HG02870 (cell line): ENCODE data around the gene L3MBTL4.

ENCODE experiments used
- ATAC-seq: cut with Tn5 transposase; IDR thresholded peaks from one replicate; pipeline ENCODE4 v1.9.1; 2021; ENCODE audit warnings: mild to moderate bottlenecking, moderate library complexity; ENCODE audit not compliant: unreplicated experiment

L3MBTL4 gene

GRCh38 chr18:6001867-6002266, 412.8 kb downstream of the L3MBTL4 start:
- ATAC-seq: no peak

- peak; percentile 100 for ATAC-seq
Observed at GRCh38 chr18:5998907-5999306, 415.8 kb downstream of the L3MBTL4 start.

GRCh38 chr18:5998166-5998881, 416.4 kb downstream of the L3MBTL4 start:
- ATAC-seq: peak; percentile 35

GRCh38 chr18:5997361-5997760, 417.4 kb downstream of the L3MBTL4 start:
- ATAC-seq: no peak

- no peak for ATAC-seq
Observed at GRCh38 chr18:5995626-5996025, 419.1 kb downstream of the L3MBTL4 start.

GRCh38 chr18:5993938-5994337, 420.8 kb downstream of the L3MBTL4 start:
- ATAC-seq: no peak

GRCh38 chr18:5992381-5992780, 422.3 kb downstream of the L3MBTL4 start:
- ATAC-seq: no peak

- ATAC-seq: no peak
Observed at GRCh38 chr18:5987249-5987648, 427.5 kb downstream of the L3MBTL4 start.

- ATAC-seq: no peak
Observed at GRCh38 chr18:5986257-5986931, 428.3 kb downstream of the L3MBTL4 start.

- no peak for ATAC-seq
Observed at GRCh38 chr18:5984245-5984644, 430.5 kb downstream of the L3MBTL4 start.

GRCh38 chr18:5983488-5983887, 431.2 kb downstream of the L3MBTL4 start:
- no peak for ATAC-seq

GRCh38 chr18:5982332-5982731, 432.4 kb downstream of the L3MBTL4 start:
- no peak for ATAC-seq

GRCh38 chr18:5980721-5981120, 434.0 kb downstream of the L3MBTL4 start:
- no peak for ATAC-seq

- ATAC-seq: peak; percentile 58
Observed at GRCh38 chr18:5979971-5980457, 434.7 kb downstream of the L3MBTL4 start.

- no peak for ATAC-seq
Observed at GRCh38 chr18:5979176-5979888, 435.4 kb downstream of the L3MBTL4 start.

- ATAC-seq: no peak
Observed at GRCh38 chr18:5977022-5977421, 437.7 kb downstream of the L3MBTL4 start.

- ATAC-seq: peak; percentile 64
Observed at GRCh38 chr18:5975111-5976002, 439.4 kb downstream of the L3MBTL4 start.

GRCh38 chr18:5974696-5975095, 440.0 kb downstream of the L3MBTL4 start:
- ATAC-seq: no peak

- no peak for ATAC-seq
Observed at GRCh38 chr18:5973099-5973498, 441.6 kb downstream of the L3MBTL4 start.

- ATAC-seq: peak; percentile 46
Observed at GRCh38 chr18:5972298-5972697, 442.4 kb downstream of the L3MBTL4 start.

GRCh38 chr18:5969989-5970403, 444.7 kb downstream of the L3MBTL4 start:
- no peak for ATAC-seq
